ENCODE data around the gene LYZL6. TPM values are rescaled to one million over a fixed set of nuclear protein-coding genes. Genes with fewer than 3 reads are reported as not detected.

Gene LYZL6
- total RNA-seq, 1 experiment from 2014 or later: not detected

- ChIA-PET POLR2A (no interaction called here), CTCF (no interaction called here)
- no peak overlapping the region for H3K27ac ChIP-seq (ENCODE audit: low read length)
- H3K27me3 ChIP-seq (ENCODE audit: control insufficient read depth, insufficient read depth, low read length): peaks cover 17% of the 10 kb centered on the region
- H3K9me3 ChIP-seq (ENCODE audit: control insufficient read depth, insufficient read depth, low read depth, low read length): no peaks in the 10 kb centered on the region
- TF ChIP-seq TCF7L2 (IDR thresholded peaks at IDR 0.05; ENCODE audit: low read depth, low read length) (no peak), SIN3A (IDR thresholded peaks at IDR 0.05; ENCODE audit: borderline replicate concordance, insufficient read depth, low read depth, low read length) (no peak), CTCF (IDR thresholded peaks at IDR 0.05) (no peak), POLR2AphosphoS5 (IDR thresholded peaks at IDR 0.05; ENCODE audit: low read depth, low read length) (no peak), REST (IDR thresholded peaks at IDR 0.05; ENCODE audit: insufficient read depth in 1 of 2, low read depth in 2 of 2, low read length in 1 of 2) (no peak)
- no peak for DNase-seq (ENCODE audit: low read depth, low spot score)
- H3K4me3 ChIP-seq (ENCODE audit: low read depth in 2 of 2, low read length in 2 of 2): no peak overlapping the region
- intact Hi-C loops (cut with micrococcal nuclease; ENCODE audit: unreplicated experiment): no loop called here
- H3K4me1 ChIP-seq (ENCODE audit: control insufficient read depth, insufficient read depth, low read length): no peaks in the 10 kb centered on the region
- no peaks in the 10 kb centered on the region for H3K36me3 ChIP-seq (ENCODE audit: control insufficient read depth, insufficient read depth, low read length)
- no peak for ATAC-seq
- in situ Hi-C loops (cut with HindIII; ENCODE audit: low pct_unique_long_range_greater_than_20kb, low sequenced_read_pairs): no loop called here
- no TSS peak for BruUV-seq (replicated peaks)
These were observed 20.1 kb upstream of the LYZL6 start for GRCh38 chr17:35963663-35964062.

GRCh38 chr17:35953720-35954119 is 10.2 kb upstream of the LYZL6 start:
- no peak for ATAC-seq
- Histone ChIP-seq H3K27me3 (ENCODE audit: control insufficient read depth, insufficient read depth, low read length) (no peaks in the 10 kb centered on the region), H3K9me3 (ENCODE audit: control insufficient read depth, insufficient read depth, low read depth, low read length) (no peaks in the 10 kb centered on the region), H3K4me3 (ENCODE audit: low read depth in 2 of 2, low read length in 2 of 2) (no peak overlapping the region), H3K36me3 (ENCODE audit: control insufficient read depth, insufficient read depth, low read length) (no peaks in the 10 kb centered on the region), H3K4me1 (ENCODE audit: control insufficient read depth, insufficient read depth, low read length) (no peaks in the 10 kb centered on the region), H3K27ac (ENCODE audit: low read length) (no peak overlapping the region)
- ChIA-PET CTCF (no interaction called here), POLR2A (no interaction called here)
- no peak for DNase-seq (ENCODE audit: low read depth, low spot score)
- intact Hi-C loops (cut with micrococcal nuclease; ENCODE audit: unreplicated experiment) (no loop called here), in situ Hi-C loops (cut with HindIII; ENCODE audit: low pct_unique_long_range_greater_than_20kb, low sequenced_read_pairs) (no loop called here)
- TF ChIP-seq POLR2AphosphoS5 (IDR thresholded peaks at IDR 0.05; ENCODE audit: low read depth, low read length): no peak
- BruUV-seq (replicated peaks): no TSS peak

- in situ Hi-C loops (cut with HindIII; ENCODE audit: low pct_unique_long_range_greater_than_20kb, low sequenced_read_pairs): no loop called here
- TF ChIP-seq SIN3A (IDR thresholded peaks at IDR 0.05; ENCODE audit: borderline replicate concordance, insufficient read depth, low read depth, low read length) (no peak), REST (IDR thresholded peaks at IDR 0.05; ENCODE audit: insufficient read depth in 1 of 2, low read depth in 2 of 2, low read length in 1 of 2) (no peak), POLR2AphosphoS5 (IDR thresholded peaks at IDR 0.05; ENCODE audit: low read depth, low read length) (no peak), CTCF (IDR thresholded peaks at IDR 0.05) (no peak)
- DNase-seq (ENCODE audit: low read depth, low spot score) (no peak), ATAC-seq (no peak)
- Histone ChIP-seq H3K4me1 (ENCODE audit: control insufficient read depth, insufficient read depth, low read length) (no peaks in the 10 kb centered on the region), H3K36me3 (ENCODE audit: control insufficient read depth, insufficient read depth, low read length) (no peaks in the 10 kb centered on the region), H3K27ac (ENCODE audit: low read length) (no peak overlapping the region), H3K9me3 (ENCODE audit: control insufficient read depth, insufficient read depth, low read depth, low read length) (no peaks in the 10 kb centered on the region), H3K4me3 (ENCODE audit: low read depth in 2 of 2, low read length in 2 of 2) (no peak overlapping the region), H3K27me3 (ENCODE audit: control insufficient read depth, insufficient read depth, low read length) (no peaks in the 10 kb centered on the region)
- ChIA-PET CTCF (interaction anchor here (0.6 to 1.7 kb wide), 3 partner anchors 10 to 199 kb away, joined by 8 to 10 read pairs (median 9); no protein-coding TSS in a partner anchor), POLR2A (no interaction called here)
- no TSS peak for BruUV-seq (replicated peaks)
- intact Hi-C loops (cut with micrococcal nuclease; ENCODE audit: unreplicated experiment): no loop called here
These were observed 5.9 kb upstream of the LYZL6 start for GRCh38 chr17:35949401-35949800.
